GM12878 (cell line): ENCODE data around the gene TBC1D5. TPM values are rescaled to one million over a fixed set of nuclear protein-coding genes. Genes with fewer than 3 reads are reported as not detected.
A peak's percentile ranks its signal among the peaks of the same experiment; 100 is the strongest.

Source experiments
- E2F4 ChIP-seq: IDR thresholded peaks from 2 replicates; pipeline ENCODE4 v1.6.1; 2012; ENCODE audit warnings: low read depth, low read length, improper control_type of control experiment
- GABPA ChIP-seq: IDR thresholded peaks from 2 replicates; pipeline ENCODE4 v1.6.1; 2014; ENCODE audit warnings: antibody characterized with exemption, low read depth, mild to moderate bottlenecking, inconsistent platforms
- HDAC2 ChIP-seq: fragments of 200-600 bp; sonication (generic); IDR thresholded peaks from 2 replicates; pipeline ENCODE4 v1.6.1; 2017
- JUNB ChIP-seq: IDR thresholded peaks from 2 replicates; pipeline ENCODE4 v1.6.1; 2016; ENCODE audit warnings: antibody characterized with exemption, mild to moderate bottlenecking
- MTA3 ChIP-seq: IDR thresholded peaks from 2 replicates; pipeline ENCODE4 v1.6.1; 2012; ENCODE audit warnings: low read length, inconsistent platforms, borderline replicate concordance
- NFXL1 ChIP-seq: fragments of 450-650 bp; IDR thresholded peaks from 2 replicates; pipeline ENCODE4 v1.6.1; 2017; ENCODE audit warnings: antibody characterized with exemption, mild to moderate bottlenecking, borderline replicate concordance
- NRF1 ChIP-seq: conservative IDR thresholded peaks from 2 replicates; pipeline ENCODE4 v1.6.1; 2011; ENCODE audit warnings: mild to moderate bottlenecking, low read depth, low read length, improper control_type of control experiment
- POLR2AphosphoS2 ChIP-seq: IDR thresholded peaks from 2 replicates; pipeline ENCODE4 v1.6.1; 2011; ENCODE audit warnings: low read depth, mild to moderate bottlenecking, low read length, improper control_type of control experiment, moderate library complexity
- SIN3A ChIP-seq: IDR thresholded peaks from 2 replicates; pipeline ENCODE4 v1.6.1; 2012; ENCODE audit warnings: low read depth, low read length, improper control_type of control experiment
- SMAD5 ChIP-seq: IDR thresholded peaks from 2 replicates; pipeline ENCODE4 v1.6.1; 2016; ENCODE audit warnings: antibody characterized with exemption, low read depth
- TAF1 ChIP-seq: IDR thresholded peaks from 2 replicates; pipeline ENCODE4 v1.6.1; 2011; ENCODE audit warnings: mild to moderate bottlenecking, low read depth, low read length, borderline replicate concordance
- YY1 ChIP-seq: IDR thresholded peaks from 2 replicates; pipeline ENCODE4 v1.6.1; 2011; ENCODE audit warnings: low read depth, mild to moderate bottlenecking, low read length
- ZBED1 ChIP-seq: IDR thresholded peaks from 2 replicates; pipeline ENCODE4 v1.6.1; 2016; ENCODE audit warnings: borderline replicate concordance
- polyA plus RNA-seq, 11 experiments: library from polyadenylated mRNA; depleted of rRNA in 4 of 11; unstranded in 6 of 11; stranded (reverse) in 5 of 11; fragments of >200 nt; fragmentation: Nextera tagmentation in 4 of 11; fragmentation: Illumina TruSeq in 1 of 11; extraction: Ambion mirVana in 4 of 11; extraction: Trizol in 1 of 11; gene quantifications; 1 replicate in 1 of 11; 2 replicates in 10 of 11; pipeline versions ENCODE4 v1.2.1 to v1.2.3, GENCODE V29; 2011 to 2016; ENCODE audit warnings: inconsistent platforms in 2 of 11, missing spikeins in 2 of 11, low read depth in 1 of 11
- total RNA-seq, 4 experiments: library from RNA; depleted of rRNA in 3 of 4; stranded (reverse); fragments of >200 nt in 3 of 4; fragmentation: Illumina TruSeq in 1 of 4; extraction: Trizol in 1 of 4; gene quantifications; 2 replicates each; pipeline versions ENCODE4 v1.2.1 to v1.2.3, GENCODE V29; 2013 to 2021
- TF ChIP-seq, protein P1 (sequence below): fragments of 450-650 bp; IDR thresholded peaks from 2 replicates; pipeline ENCODE4 v1.6.1; 2017; ENCODE audit warnings: mild to moderate bottlenecking, moderate library complexity
- TF ChIP-seq, protein P2 (sequence below): fragments of 450-650 bp; IDR thresholded peaks from 2 replicates; pipeline ENCODE4 v1.6.1; 2018; ENCODE audit warnings: borderline replicate concordance, mild to moderate bottlenecking; ENCODE audit not compliant: partially characterized antibody
- TF ChIP-seq, protein P3 (sequence below): fragments of 450-650 bp; IDR thresholded peaks from 2 replicates; pipeline ENCODE4 v1.6.1; 2014; ENCODE audit warnings: mild to moderate bottlenecking
- TF ChIP-seq, protein P4 (sequence below): IDR thresholded peaks from 2 replicates; pipeline ENCODE4 v1.6.1; 2011; ENCODE audit warnings: borderline replicate concordance, low read depth, mild to moderate bottlenecking, moderate library complexity, low read length; ENCODE audit not compliant: insufficient read depth, poor library complexity, severe bottlenecking

TBC1D5 gene
- total and polyA plus RNA-seq, 10 of the 15 experiments (the other 5 are each of a cell fraction or from before 2014, with no cell fraction given) = 5.5 to 61.0 (median 43.8) TPM

GRCh38 chr3:17742102-17742879, at the start of gene TBC1D5 (continued):
- TF ChIP-seq, protein P1, sequence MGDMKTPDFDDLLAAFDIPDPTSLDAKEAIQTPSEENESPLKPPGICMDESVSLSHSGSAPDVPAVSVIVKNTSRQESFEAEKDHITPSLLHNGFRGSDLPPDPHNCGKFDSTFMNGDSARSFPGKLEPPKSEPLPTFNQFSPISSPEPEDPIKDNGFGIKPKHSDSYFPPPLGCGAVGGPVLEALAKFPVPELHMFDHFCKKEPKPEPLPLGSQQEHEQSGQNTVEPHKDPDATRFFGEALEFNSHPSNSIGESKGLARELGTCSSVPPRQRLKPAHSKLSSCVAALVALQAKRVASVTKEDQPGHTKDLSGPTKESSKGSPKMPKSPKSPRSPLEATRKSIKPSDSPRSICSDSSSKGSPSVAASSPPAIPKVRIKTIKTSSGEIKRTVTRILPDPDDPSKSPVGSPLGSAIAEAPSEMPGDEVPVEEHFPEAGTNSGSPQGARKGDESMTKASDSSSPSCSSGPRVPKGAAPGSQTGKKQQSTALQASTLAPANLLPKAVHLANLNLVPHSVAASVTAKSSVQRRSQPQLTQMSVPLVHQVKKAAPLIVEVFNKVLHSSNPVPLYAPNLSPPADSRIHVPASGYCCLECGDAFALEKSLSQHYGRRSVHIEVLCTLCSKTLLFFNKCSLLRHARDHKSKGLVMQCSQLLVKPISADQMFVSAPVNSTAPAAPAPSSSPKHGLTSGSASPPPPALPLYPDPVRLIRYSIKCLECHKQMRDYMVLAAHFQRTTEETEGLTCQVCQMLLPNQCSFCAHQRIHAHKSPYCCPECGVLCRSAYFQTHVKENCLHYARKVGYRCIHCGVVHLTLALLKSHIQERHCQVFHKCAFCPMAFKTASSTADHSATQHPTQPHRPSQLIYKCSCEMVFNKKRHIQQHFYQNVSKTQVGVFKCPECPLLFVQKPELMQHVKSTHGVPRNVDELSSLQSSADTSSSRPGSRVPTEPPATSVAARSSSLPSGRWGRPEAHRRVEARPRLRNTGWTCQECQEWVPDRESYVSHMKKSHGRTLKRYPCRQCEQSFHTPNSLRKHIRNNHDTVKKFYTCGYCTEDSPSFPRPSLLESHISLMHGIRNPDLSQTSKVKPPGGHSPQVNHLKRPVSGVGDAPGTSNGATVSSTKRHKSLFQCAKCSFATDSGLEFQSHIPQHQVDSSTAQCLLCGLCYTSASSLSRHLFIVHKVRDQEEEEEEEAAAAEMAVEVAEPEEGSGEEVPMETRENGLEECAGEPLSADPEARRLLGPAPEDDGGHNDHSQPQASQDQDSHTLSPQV = peak; percentile 57; the same call in 1 of the 2 replicates
- TF ChIP-seq, protein P2, sequence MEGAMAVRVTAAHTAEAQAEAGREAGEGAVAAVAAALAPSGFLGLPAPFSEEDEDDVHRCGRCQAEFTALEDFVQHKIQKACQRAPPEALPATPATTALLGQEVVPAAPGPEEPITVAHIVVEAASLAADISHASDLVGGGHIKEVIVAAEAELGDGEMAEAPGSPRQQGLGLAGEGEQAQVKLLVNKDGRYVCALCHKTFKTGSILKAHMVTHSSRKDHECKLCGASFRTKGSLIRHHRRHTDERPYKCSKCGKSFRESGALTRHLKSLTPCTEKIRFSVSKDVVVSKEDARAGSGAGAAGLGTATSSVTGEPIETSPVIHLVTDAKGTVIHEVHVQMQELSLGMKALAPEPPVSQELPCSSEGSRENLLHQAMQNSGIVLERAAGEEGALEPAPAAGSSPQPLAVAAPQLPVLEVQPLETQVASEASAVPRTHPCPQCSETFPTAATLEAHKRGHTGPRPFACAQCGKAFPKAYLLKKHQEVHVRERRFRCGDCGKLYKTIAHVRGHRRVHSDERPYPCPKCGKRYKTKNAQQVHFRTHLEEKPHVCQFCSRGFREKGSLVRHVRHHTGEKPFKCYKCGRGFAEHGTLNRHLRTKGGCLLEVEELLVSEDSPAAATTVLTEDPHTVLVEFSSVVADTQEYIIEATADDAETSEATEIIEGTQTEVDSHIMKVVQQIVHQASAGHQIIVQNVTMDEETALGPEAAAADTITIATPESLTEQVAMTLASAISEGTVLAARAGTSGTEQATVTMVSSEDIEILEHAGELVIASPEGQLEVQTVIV = peak; percentile 30
- TF ChIP-seq E2F4 (peak; percentile 57; the same call in 1 of the 2 replicates), POLR2AphosphoS2 (peak; percentile 59; the same call in 1 of the 2 replicates), SIN3A (0 out of 2 replicates have a peak, but pooled peaks have one; percentile 65), YY1 (peak; percentile 60), HDAC2 (no peak), TAF1 (peak; percentile 52; the same call in 1 of the 2 replicates), MTA3 (no peak), NFXL1 (no peak), JUNB (no peak), NRF1 (peak; percentile 89; the same call in 1 of the 2 replicates), SMAD5 (peak; percentile 51; the same call in 1 of the 2 replicates), ZBED1 (no peak), GABPA (no peak)
- TF ChIP-seq, protein P3, sequence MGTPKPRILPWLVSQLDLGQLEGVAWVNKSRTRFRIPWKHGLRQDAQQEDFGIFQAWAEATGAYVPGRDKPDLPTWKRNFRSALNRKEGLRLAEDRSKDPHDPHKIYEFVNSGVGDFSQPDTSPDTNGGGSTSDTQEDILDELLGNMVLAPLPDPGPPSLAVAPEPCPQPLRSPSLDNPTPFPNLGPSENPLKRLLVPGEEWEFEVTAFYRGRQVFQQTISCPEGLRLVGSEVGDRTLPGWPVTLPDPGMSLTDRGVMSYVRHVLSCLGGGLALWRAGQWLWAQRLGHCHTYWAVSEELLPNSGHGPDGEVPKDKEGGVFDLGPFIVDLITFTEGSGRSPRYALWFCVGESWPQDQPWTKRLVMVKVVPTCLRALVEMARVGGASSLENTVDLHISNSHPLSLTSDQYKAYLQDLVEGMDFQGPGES = no peak
- TF ChIP-seq, protein P4, sequence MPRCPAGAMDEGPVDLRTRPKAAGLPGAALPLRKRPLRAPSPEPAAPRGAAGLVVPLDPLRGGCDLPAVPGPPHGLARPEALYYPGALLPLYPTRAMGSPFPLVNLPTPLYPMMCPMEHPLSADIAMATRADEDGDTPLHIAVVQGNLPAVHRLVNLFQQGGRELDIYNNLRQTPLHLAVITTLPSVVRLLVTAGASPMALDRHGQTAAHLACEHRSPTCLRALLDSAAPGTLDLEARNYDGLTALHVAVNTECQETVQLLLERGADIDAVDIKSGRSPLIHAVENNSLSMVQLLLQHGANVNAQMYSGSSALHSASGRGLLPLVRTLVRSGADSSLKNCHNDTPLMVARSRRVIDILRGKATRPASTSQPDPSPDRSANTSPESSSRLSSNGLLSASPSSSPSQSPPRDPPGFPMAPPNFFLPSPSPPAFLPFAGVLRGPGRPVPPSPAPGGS = no peak
